AG09319 (cell line): ENCODE results near the gene FAM240A.

Experiments
- DNase-seq: peaks from one replicate; pipeline ENCODE4 v3.0.0-alpha.2; 2010; ENCODE audit warnings: low read depth; ENCODE audit errors: extremely low read depth
- CTCF ChIP-seq: IDR thresholded peaks from 2 replicates; pipeline ENCODE4 v1.5.1; 2011; ENCODE audit warnings: low read depth, mild to moderate bottlenecking, inconsistent platforms, low read length, moderate library complexity

FAM240A gene

DNA sequence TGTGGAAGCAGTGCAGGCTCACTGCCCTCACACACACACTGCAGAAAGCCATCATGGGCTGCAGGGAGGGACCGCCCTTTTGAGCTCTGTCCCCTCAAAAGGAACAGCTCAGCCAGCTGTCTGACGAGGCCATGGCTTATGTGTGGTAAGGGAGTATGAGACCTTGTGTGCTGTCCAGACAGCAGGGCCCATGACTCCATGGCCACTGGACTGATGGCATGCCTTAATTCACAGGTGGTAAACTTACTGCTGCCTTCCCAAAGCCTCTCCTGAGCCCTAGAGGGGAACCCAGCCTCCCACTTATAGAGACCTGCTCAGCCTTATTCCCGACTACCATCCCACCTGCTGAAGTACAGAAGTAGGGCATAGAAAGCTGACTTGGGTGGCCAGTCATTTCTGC is 5.6 kb downstream of the FAM240A start:
- TF ChIP-seq CTCF: no peak
- DNase-seq: no peak

GRCh38 chr3:46619845-46620778 is 7.8 kb downstream of the FAM240A start:
- TF ChIP-seq CTCF: no peak
- no peak for DNase-seq

- no peak for TF ChIP-seq CTCF
- DNase-seq: no peak
Measured at GRCh38 chr3:46624533-46624932, 12.2 kb downstream of the FAM240A start.

- DNase-seq: no peak
- TF ChIP-seq CTCF: no peak
Measured at GRCh38 chr3:46624975-46625490, 12.7 kb downstream of the FAM240A start.

- TF ChIP-seq CTCF: no peak
- no peak for DNase-seq
Measured at GRCh38 chr3:46626039-46626438, 13.7 kb downstream of the FAM240A start.

- TF ChIP-seq CTCF: no peak
- no peak for DNase-seq
Measured at GRCh38 chr3:46627078-46627477, 14.8 kb downstream of the FAM240A start.

DNA sequence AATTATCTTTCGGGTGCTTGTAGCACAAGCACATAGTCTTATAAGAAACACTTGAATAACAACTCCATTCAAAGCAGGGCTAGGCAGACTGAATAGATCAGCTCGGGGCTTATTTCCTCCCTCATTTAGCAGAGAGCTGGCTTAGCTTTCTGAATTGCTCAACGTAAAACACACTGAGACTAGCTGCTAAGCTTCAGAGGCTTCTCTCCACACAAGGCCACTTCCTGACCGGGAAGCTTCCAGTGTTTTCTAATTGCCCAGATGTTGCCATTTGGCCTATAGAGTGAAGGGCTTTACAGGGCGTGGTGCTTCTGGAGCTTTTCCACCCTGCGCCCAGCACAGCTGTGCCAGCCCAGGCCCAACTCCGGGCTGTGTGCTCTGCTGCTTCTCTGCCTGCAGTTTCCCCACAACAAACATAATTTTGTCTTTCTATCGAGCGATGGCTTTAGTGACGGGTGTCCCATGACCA is 16.6 kb downstream of the FAM240A start:
- no peak for DNase-seq
- no peak for TF ChIP-seq CTCF
